GM23338 (cell line): ENCODE measurements around the gene SHLD3.

Experiments used
- CTCF ChIP-seq, 2 experiments: fragments of 200-600 bp in 1 of 2; sonication (generic) in 1 of 2; conservative IDR thresholded peaks; 2 replicates each; pipeline versions ENCODE4 v1.5.1 to v1.6.1; 2016 to 2017; ENCODE audit warnings: antibody characterized with exemption in 2 of 2, low read depth in 2 of 2, mild to moderate bottlenecking in 2 of 2, moderate library complexity in 1 of 2
- ETS1 ChIP-seq: IDR thresholded peaks from 2 replicates; pipeline ENCODE4 v1.6.1; 2016; ENCODE audit warnings: antibody characterized with exemption
- EZH2phosphoT487 ChIP-seq: fragments of 200-600 bp; sonication (generic); IDR thresholded peaks from one replicate; pipeline ENCODE4 v1.8.1; 2018; ENCODE audit warnings: antibody characterized with exemption; ENCODE audit not compliant: unreplicated experiment
- POLR2AphosphoS5 ChIP-seq: IDR thresholded peaks from 2 replicates; pipeline ENCODE4 v1.6.1; 2016; ENCODE audit warnings: antibody characterized with exemption, low read depth

- no peak for TF ChIP-seq POLR2AphosphoS5
- TF ChIP-seq CTCF (conservative IDR thresholded peaks at IDR 0.05; ENCODE audit: low read depth in 2 of 2): no peak
- no peak for TF ChIP-seq EZH2phosphoT487
- TF ChIP-seq ETS1: no peak
Observed at GRCh38 chr5:65674749-65675148, 49.9 kb downstream of the SHLD3 start.
